GM19099 (cell line): ENCODE measurements around the gene GAGE10.

Experiments
- POLR2A ChIP-seq: IDR thresholded peaks from 3 replicates; pipeline ENCODE4 v1.6.1; 2011; ENCODE audit warnings: low read depth; ENCODE audit not compliant: insufficient read length; ENCODE audit errors: extremely low read depth

The GAGE10 gene

GRCh38 chrX:49303346-49303745, at the start of gene GAGE10:
GAGE10 (plus strand) TSS chrX:49303646; CDS start chrX:49304860, 1,214 bp downstream.
- TF ChIP-seq POLR2A: no peak

- TF ChIP-seq POLR2A: no peak
These were observed 48.8 kb upstream of the GAGE10 start for GRCh38 chrX:49254639-49255038.

GRCh38 chrX:49256268-49256995, 47.0 kb upstream of the GAGE10 start:
- no peak for TF ChIP-seq POLR2A

GRCh38 chrX:49257074-49257790, 46.2 kb upstream of the GAGE10 start:
- no peak for TF ChIP-seq POLR2A

- no peak for TF ChIP-seq POLR2A
These were observed 45.3 kb upstream of the GAGE10 start for GRCh38 chrX:49257846-49258748.

GRCh38 chrX:49258749-49259124, 44.7 kb upstream of the GAGE10 start:
- no peak for TF ChIP-seq POLR2A

- no peak for TF ChIP-seq POLR2A
These were observed 43.0 kb upstream of the GAGE10 start for GRCh38 chrX:49260221-49260985.

- TF ChIP-seq POLR2A: no peak
These were observed 40.8 kb upstream of the GAGE10 start for GRCh38 chrX:49262603-49263002.

GRCh38 chrX:49263631-49264030, 39.8 kb upstream of the GAGE10 start:
- no peak for TF ChIP-seq POLR2A

- no peak for TF ChIP-seq POLR2A
These were observed 39.0 kb upstream of the GAGE10 start, which contains the start of gene FOXP3 for GRCh38 chrX:49264460-49264859. FOXP3 (minus strand) TSS chrX:49264710; CDS start chrX:49258505, 6,205 bp downstream.

- no peak for TF ChIP-seq POLR2A
These were observed 36.7 kb upstream of the GAGE10 start for GRCh38 chrX:49266523-49267445.

- no peak for TF ChIP-seq POLR2A
These were observed 34.8 kb upstream of the GAGE10 start for GRCh38 chrX:49268702-49269009.

- peak; percentile 82 for TF ChIP-seq POLR2A
These were observed 34.3 kb upstream of the GAGE10 start for GRCh38 chrX:49269010-49269766.
